Measurements from ENCODE around the gene ANXA8. TPM values are rescaled to one million over a fixed set of nuclear protein-coding genes. Genes with fewer than 3 reads are reported as not detected.
"Not testable (repeated sequence)": the region's sequence is repeated elsewhere in the genome, so short reads cannot be mapped to it uniquely, and the experiment has no call there.

The ANXA8 gene
- 100 to 1,000 TPM in 2 of 4 donors, 10 to 100 TPM in 1, 1 to 10 TPM in 1; 1.3 to 183 (median 117) TPM for total RNA-seq

GRCh38 chr10:47483923-47484322, at the start of gene ANXA8:
Gene ANXA8, minus strand, starts transcription at chr10:47484115. Its CDS starts 182 bp downstream, at chr10:47483933.
- peak; percentile 55 for ATAC-seq (ENCODE audit: low FRiP score)

GRCh38 chr10:47523475-47523874, 39.6 kb upstream of the ANXA8 start, which contains the start of gene AGAP9:
Gene AGAP9, minus strand, starts transcription at chr10:47523638. Its CDS starts 112 bp downstream, at chr10:47523526.
- ATAC-seq (ENCODE audit: low FRiP score); DNase-seq (ENCODE audit: low spot score): not testable (repeated sequence)

More at GRCh38 chr10:47483923-47484322, at the start of gene ANXA8:
- DNase-seq (ENCODE audit: low spot score): not testable (repeated sequence)

DNA sequence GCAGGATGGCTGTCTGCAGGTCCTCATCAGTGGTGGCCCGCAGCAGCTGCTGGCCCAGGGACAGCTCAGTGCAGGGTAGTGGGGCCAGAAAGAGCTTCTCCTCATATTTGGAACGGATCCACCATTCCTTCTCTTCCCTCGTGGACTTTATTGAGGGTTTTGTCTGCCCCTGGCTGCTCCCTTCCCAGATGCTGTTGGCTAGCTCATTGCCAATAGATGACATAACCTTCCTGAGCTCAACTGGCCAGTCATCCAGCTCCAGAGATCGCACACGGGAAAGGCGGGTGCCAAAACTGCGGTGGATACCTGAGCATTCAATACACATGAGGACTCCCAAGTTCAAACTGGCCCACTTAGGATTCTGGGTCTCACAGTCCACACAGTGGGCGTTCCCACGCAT, 18.4 kb upstream of the ANXA8 start:
- not testable (repeated sequence) for DNase-seq (ENCODE audit: low spot score); ATAC-seq (ENCODE audit: low FRiP score)

GRCh38 chr10:47494226-47494625, 10.3 kb upstream of the ANXA8 start:
- not testable (repeated sequence) for ATAC-seq (ENCODE audit: low FRiP score); DNase-seq (ENCODE audit: low spot score)

DNA sequence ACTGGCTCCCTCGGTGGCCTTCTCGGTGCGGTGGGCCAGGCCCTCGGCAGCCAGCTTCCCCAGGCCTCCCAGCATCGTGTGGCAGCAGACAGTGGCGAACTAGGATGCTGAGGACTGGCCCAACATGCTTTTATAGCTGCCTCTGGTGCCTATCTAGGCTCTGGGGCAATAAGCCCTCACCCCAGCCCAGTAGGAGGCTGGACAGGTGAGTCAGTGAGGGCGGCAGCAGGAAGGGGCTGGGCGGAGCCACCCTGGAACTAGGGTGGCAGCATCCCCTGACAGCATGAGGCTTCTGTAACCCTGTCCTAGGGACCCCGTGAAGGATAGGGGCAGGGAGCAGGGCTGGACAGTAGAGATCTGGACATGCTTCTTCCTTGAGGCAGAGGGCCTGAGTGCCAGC, 7.7 kb upstream of the ANXA8 start, which contains the start of gene FAM25G:
TSS of gene FAM25G (minus strand) at position 101 of the 400 bp plus-strand sequence. CDS start at position 75, 26 bp downstream.
- ATAC-seq (ENCODE audit: low FRiP score); DNase-seq (ENCODE audit: low spot score): not testable (repeated sequence)

GRCh38 chr10:47489630-47490029, 5.7 kb upstream of the ANXA8 start:
- not testable (repeated sequence) for DNase-seq (ENCODE audit: low spot score); ATAC-seq (ENCODE audit: low FRiP score)

DNA sequence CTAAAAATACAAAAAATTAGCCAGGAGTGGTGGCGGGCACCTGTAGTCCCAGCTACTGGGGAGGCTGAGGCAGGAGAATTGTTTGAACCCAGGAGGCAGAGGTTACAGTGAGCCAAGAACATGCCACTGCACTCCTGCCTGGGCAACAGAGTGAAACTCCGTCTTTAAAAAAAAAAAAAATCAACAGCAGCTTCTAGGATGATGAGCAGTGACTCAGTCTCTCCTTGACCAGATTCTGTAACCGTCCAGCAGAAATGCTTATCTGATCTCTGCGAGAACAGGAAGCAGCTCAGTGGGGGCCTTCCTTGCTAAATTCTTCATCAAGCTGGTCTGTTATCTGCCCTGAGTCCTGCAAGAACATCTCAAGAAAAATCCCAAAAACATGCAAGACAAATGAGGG, 2.0 kb upstream of the ANXA8 start:
- not testable (repeated sequence) for ATAC-seq (ENCODE audit: low FRiP score); DNase-seq (ENCODE audit: low spot score)

- not testable (repeated sequence) for DNase-seq (ENCODE audit: low spot score); ATAC-seq (ENCODE audit: low FRiP score)
Observed at GRCh38 chr10:47484786-47485185, 871 bp upstream of the ANXA8 start.

DNA sequence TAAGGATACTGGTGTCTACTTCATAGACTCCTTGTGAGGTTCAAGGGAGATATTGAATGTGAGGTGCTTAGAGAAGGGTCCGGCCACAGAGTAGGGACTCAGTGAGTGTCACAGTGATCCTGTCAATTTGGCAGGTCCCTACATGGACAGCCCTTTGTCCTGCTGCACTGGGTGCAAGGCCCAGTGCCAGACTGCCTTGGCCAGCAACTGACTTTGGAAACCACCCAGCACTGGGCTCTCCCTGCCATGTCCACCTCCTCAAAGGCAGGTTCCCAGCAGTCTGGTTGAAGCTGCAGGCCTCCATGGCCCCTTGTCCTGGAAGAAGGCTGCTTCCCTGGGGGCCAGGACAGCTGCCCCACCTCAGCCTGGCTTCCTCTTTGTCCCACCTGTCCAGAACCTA, 1.5 kb downstream of the ANXA8 start:
- not testable (repeated sequence) for ATAC-seq (ENCODE audit: low FRiP score); DNase-seq (ENCODE audit: low spot score)

GRCh38 chr10:47481768-47482181, 2.1 kb downstream of the ANXA8 start:
- DNase-seq (ENCODE audit: low spot score): not testable (repeated sequence)

GRCh38 chr10:47481182-47481766, 2.6 kb downstream of the ANXA8 start:
- not testable (repeated sequence) for DNase-seq (ENCODE audit: low spot score)
- ATAC-seq (ENCODE audit: low FRiP score): peak; percentile 92

More at GRCh38 chr10:47481768-47482181, 2.1 kb downstream of the ANXA8 start:
- ATAC-seq (ENCODE audit: low FRiP score): peak; percentile 50

DNA sequence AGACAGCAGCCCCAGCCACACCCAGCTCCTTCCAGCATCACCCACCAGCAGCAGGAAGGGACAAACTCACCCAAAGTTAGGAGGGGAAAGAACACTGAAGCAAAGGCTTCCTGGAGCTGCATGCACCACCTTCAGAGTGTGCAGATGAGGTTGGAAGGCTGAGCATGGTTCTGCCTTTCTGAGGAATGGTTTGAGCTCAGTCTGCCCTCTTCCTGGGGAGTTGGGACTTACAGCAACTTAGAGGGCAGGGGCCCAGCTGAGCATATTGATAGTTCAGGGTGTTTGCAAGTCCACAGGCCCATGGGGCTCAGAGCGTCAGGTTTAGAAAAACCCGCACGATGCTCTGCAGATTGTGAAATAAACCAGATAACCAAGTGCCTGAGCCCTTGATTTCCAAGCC, 3.8 kb downstream of the ANXA8 start:
- not testable (repeated sequence) for ATAC-seq (ENCODE audit: low FRiP score); DNase-seq (ENCODE audit: low spot score)

DNA sequence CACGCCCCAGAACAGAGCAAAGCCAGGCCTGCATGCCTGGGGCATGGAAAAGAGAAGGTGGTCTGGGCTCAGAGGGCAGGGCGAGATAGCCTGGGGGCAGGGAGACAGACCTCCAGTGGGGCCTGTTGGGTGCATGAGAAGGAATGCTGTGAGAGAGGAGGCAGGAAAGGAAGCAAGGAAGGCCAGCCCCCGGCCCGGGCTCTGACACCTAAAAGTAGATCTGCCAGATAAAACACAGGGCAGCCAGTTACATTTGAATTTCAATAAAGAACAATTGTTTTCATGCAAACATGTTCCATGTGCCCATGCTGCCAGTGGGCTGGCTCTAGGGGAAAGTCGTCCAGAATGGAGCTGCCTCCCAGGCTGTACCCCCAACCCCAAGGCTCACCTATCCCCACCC, 5.8 kb downstream of the ANXA8 start:
- ATAC-seq (ENCODE audit: low FRiP score); DNase-seq (ENCODE audit: low spot score): not testable (repeated sequence)

- ATAC-seq (ENCODE audit: low FRiP score); DNase-seq (ENCODE audit: low spot score): not testable (repeated sequence)
Observed at GRCh38 chr10:47477078-47477477, 6.8 kb downstream of the ANXA8 start.

DNA sequence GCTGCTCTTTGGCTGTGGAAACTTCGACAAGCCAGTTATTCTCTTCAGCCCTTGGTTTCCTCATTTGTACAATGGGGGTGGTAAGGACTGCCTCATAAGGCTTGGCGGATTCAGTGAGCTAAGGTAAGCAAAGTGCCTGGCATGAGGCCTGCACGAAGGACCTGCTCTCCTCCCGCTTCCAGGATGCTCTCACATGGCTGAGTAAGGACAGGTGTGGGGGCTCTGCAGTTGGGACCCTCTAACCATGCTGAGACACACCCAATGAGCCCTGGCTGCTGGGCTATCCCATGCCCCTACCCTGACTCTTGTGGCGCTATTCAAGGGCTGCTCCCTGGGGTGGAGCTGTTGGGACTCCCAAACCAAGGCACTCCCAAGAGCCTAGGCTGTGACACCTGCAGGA, 8.8 kb downstream of the ANXA8 start:
- not testable (repeated sequence) for DNase-seq (ENCODE audit: low spot score); ATAC-seq (ENCODE audit: low FRiP score)

GRCh38 chr10:47473516-47473915, 10.4 kb downstream of the ANXA8 start:
- ATAC-seq (ENCODE audit: low FRiP score): peak; percentile 19
- DNase-seq (ENCODE audit: low spot score): not testable (repeated sequence)

DNA sequence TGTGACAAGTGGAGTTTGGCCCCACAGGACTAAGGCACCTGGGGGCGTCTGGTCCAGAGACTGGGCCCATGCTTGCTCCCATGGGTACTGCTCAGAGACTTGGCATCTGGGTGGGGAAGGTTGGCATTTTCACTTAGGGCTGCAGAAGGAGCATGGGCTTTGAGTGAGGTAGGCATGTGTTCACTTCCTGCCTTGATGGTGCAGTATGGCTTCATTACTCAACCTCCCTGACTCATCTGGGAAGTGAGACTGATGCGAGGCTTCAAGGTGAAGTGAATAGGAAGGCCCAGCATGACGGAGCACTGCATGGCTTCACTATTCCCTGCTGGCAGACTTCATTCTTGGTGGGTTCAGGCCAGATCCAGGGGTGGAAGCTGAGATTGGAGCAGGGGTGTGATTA, 11.3 kb downstream of the ANXA8 start:
- DNase-seq (ENCODE audit: low spot score): not testable (repeated sequence)
- peak; percentile 81 for ATAC-seq (ENCODE audit: low FRiP score)

DNA sequence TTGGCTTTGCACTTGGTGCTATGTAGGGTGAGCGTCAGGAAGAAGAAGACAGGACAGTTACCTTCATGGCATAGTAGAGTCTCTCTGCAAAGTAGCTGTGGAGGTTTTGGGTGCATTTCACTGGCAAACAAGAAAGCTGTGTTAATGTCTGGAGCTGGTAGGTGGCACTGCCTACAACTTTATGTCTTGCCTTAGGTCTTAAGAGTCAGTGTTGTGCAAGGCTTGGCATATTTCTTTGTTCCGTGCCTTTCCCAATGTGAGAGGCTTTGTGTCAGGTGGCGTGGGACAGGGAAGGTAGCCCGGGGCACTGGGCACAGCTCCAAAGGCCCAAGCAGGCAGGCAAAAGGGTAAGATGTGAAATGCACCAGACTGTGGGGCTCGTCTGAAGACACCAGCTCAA, 11.8 kb downstream of the ANXA8 start:
- DNase-seq (ENCODE audit: low spot score); ATAC-seq (ENCODE audit: low FRiP score): not testable (repeated sequence)

GRCh38 chr10:47468731-47469528, 15.0 kb downstream of the ANXA8 start:
- DNase-seq (ENCODE audit: low spot score); ATAC-seq (ENCODE audit: low FRiP score): not testable (repeated sequence)

- ATAC-seq (ENCODE audit: low FRiP score); DNase-seq (ENCODE audit: low spot score): not testable (repeated sequence)
Observed at GRCh38 chr10:47467957-47468356, 16.0 kb downstream of the ANXA8 start.

All from omental fat pad (tissue), 4 donors.